ENCODE data around the gene TOX3. TPM values are rescaled to one million over a fixed set of nuclear protein-coding genes. Genes with fewer than 3 reads are reported as not detected.

Gene TOX3
- total and polyA plus RNA-seq, 2 of the 8 experiments (the other 6 are each of a cell fraction or from before 2014, with no cell fraction given): 16.7 to 31.2 TPM

DNA sequence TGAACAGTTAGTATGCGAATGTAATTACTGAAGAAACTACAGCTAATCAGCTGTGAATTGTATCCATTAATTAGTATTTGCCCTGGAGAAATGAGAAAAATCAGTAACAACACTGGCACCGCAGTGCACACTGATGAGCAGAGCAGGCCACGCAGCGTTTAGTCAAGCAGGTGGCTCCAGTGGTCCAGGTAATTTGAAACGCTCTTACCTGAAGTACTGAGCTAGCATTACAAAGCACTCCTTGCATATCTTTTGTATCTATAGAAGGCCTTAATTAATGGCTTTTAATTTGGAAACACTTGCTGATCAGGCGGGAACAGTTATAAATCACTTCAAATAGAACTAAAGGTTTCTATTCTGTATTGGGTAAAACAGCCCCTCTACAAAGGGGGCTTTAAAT, 76.4 kb downstream of the TOX3 start:
- peak overlapping the region in 1 of 4 experiments; percentile 16; a peak in 1 of 8 replicates for H3K4me3 ChIP-seq (ENCODE audit: extremely low read depth in 1 of 4, insufficient read depth in 2 of 4, low read depth in 3 of 4, low read length in 4 of 4)
- no peaks in the 10 kb centered on the region for H3K9me3 ChIP-seq (ENCODE audit: insufficient read depth in 2 of 2, low read depth in 1 of 2, low read length in 1 of 2)
- peaks cover 2 to 17% (median 6%) of the 10 kb centered on the region in 4 experiments; a peak in 4 of 7 replicates for H3K4me1 ChIP-seq (replicated peaks in 1 of 4; ENCODE audit: control insufficient read depth in 3 of 4, insufficient read depth in 4 of 4, low read length in 3 of 4)
- H3K4me2 ChIP-seq (ENCODE audit: insufficient read depth in 1 of 2, low read depth in 2 of 2, low read length in 2 of 2): peak overlapping the region; percentile 43 to 59
- CTCF ChIA-PET (ENCODE audit: partially characterized antibody): interaction anchor here (0.7 to 1.4 kb wide), 5 partner anchors 13 to 444 kb away, joined by 3 to 5 read pairs (median 3); no protein-coding TSS in a partner anchor
- H4K20me1 ChIP-seq (replicated peaks in 1 of 2; ENCODE audit: control insufficient read depth in 1 of 2, insufficient read depth in 2 of 2, low read length in 2 of 2): no peaks in the 10 kb centered on the region
- no peak overlapping the region for H3K9ac ChIP-seq (replicated peaks in 1 of 4; ENCODE audit: extremely low read depth in 1 of 4, low read depth in 3 of 4, low read length in 3 of 4)
- no peak overlapping the region for H3K14ac ChIP-seq (ENCODE audit: insufficient read length)
- no peak overlapping the region for H2BK20ac ChIP-seq (ENCODE audit: low read length)
- H2AFZ ChIP-seq (ENCODE audit: low read length): no peak overlapping the region
- H3K79me1 ChIP-seq (ENCODE audit: low read depth, low read length): no peaks in the 10 kb centered on the region; the same call in 1 of the 2 replicates
- H3K79me2 ChIP-seq (ENCODE audit: control insufficient read depth in 1 of 2, insufficient read depth in 2 of 2, low read length in 2 of 2): peaks cover 0 to 56% of the 10 kb centered on the region in 2 experiments; a peak in 3 of 4 replicates
- no peak overlapping the region for H3K27ac ChIP-seq (ENCODE audit: low read depth, low read length)
- H2BK120ac ChIP-seq (replicated peaks; ENCODE audit: low read depth, low read length): no peak overlapping the region
- no peak overlapping the region for H2AK5ac ChIP-seq (ENCODE audit: low read depth, low read length)
- DNase-seq (ENCODE audit: low read depth in 1 of 2, low spot score in 2 of 2) (no peak), FAIRE-seq (peak; percentile 89)
- H4K8ac ChIP-seq (ENCODE audit: extremely low read depth, insufficient read depth, low read length): no peak overlapping the region
- no peak overlapping the region for H3K56ac ChIP-seq (replicated peaks; ENCODE audit: insufficient read length, low read depth, low read length)
- no peak overlapping the region for H4K5ac ChIP-seq (ENCODE audit: insufficient read length, low read depth, low read length)
- no peak overlapping the region for H2BK5ac ChIP-seq (ENCODE audit: low read depth, low read length)
- WGBS, 2 experiments (ENCODE audit: extremely low coverage in 1 of 2, insufficient coverage in 1 of 2, insufficient read length in 1 of 2, insufficient replicate concordance in 2 of 2, low coverage in 1 of 2, low lambda C conversion rate in 2 of 2, missing lambda C conversion rate in 1 of 2): 15% methylated on average over 6 of the region's 6 CpGs; no CpG with 5 or more reads in 1 of the 2 experiments
- no peak overlapping the region for H3K23ac ChIP-seq (ENCODE audit: insufficient read length)
- H3K4ac ChIP-seq (replicated peaks; ENCODE audit: insufficient read length, low read depth, low read length): no peak overlapping the region
- H4K91ac ChIP-seq (replicated peaks; ENCODE audit: insufficient read length, low read length): no peak overlapping the region
- no peak overlapping the region for H3K18ac ChIP-seq (ENCODE audit: extremely low read depth, low read length)
- POLR2A ChIA-PET (ENCODE audit: partially characterized antibody): interaction anchor here (0.6 to 1.5 kb wide), 3 partner anchors 15 to 77 kb away, joined by 3 to 5 read pairs (median 3); no protein-coding TSS in a partner anchor
- no peak overlapping the region for H2BK12ac ChIP-seq (ENCODE audit: low read depth, low read length)
- H3K36me3 ChIP-seq (ENCODE audit: control insufficient read depth in 2 of 4, insufficient read depth in 4 of 4, low read length in 3 of 4): peaks cover 0 to 16% (median 0%) of the 10 kb centered on the region in 4 experiments; a peak in 2 of 8 replicates
- no peaks in the 10 kb centered on the region for H3K27me3 ChIP-seq (replicated peaks in 1 of 4; ENCODE audit: control insufficient read depth in 3 of 4, extremely low read depth in 1 of 4, insufficient read depth in 3 of 4, low read length in 3 of 4)
- H3K23me2 ChIP-seq (ENCODE audit: low read depth, low read length): no peaks in the 10 kb centered on the region
- no peak overlapping the region for H2BK15ac ChIP-seq (ENCODE audit: low read length)
- no peak for TF ChIP-seq SIN3A (conservative IDR thresholded peaks at IDR 0.05 in 1 of 2, IDR thresholded peaks at IDR 0.05 in 1 of 2; ENCODE audit: low read depth in 1 of 2, low read length in 2 of 2)
- peak; percentile 60 for TF ChIP-seq NANOG (IDR thresholded peaks at IDR 0.05; ENCODE audit: insufficient read depth, low read depth, low read length, poor library complexity, severe bottlenecking)
- no peak for TF ChIP-seq KDM1A (IDR thresholded peaks at IDR 0.05; ENCODE audit: borderline replicate concordance, low read length)
- no peak for TF ChIP-seq POLR2A (IDR thresholded peaks at IDR 0.05; ENCODE audit: control extremely low read depth in 1 of 2, low read depth in 2 of 2, low read length in 2 of 2)
- TF ChIP-seq KDM5A (IDR thresholded peaks at IDR 0.05; ENCODE audit: low read length): no peak
- TF ChIP-seq EGR1 (IDR thresholded peaks at IDR 0.05; ENCODE audit: borderline replicate concordance, low read depth, low read length): no peak
- TF ChIP-seq BRCA1 (IDR thresholded peaks at IDR 0.05; ENCODE audit: low read depth, low read length): no peak
- TF ChIP-seq, protein P1, sequence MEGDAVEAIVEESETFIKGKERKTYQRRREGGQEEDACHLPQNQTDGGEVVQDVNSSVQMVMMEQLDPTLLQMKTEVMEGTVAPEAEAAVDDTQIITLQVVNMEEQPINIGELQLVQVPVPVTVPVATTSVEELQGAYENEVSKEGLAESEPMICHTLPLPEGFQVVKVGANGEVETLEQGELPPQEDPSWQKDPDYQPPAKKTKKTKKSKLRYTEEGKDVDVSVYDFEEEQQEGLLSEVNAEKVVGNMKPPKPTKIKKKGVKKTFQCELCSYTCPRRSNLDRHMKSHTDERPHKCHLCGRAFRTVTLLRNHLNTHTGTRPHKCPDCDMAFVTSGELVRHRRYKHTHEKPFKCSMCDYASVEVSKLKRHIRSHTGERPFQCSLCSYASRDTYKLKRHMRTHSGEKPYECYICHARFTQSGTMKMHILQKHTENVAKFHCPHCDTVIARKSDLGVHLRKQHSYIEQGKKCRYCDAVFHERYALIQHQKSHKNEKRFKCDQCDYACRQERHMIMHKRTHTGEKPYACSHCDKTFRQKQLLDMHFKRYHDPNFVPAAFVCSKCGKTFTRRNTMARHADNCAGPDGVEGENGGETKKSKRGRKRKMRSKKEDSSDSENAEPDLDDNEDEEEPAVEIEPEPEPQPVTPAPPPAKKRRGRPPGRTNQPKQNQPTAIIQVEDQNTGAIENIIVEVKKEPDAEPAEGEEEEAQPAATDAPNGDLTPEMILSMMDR (IDR thresholded peaks at IDR 0.05; ENCODE audit: control extremely low read depth in 1 of 3, insufficient read depth in 1 of 3, low read depth in 1 of 3, low read length in 3 of 3): peak in 2 of 3 experiments; percentile 14 to 19; a peak in 2 of 4 replicates
- TF ChIP-seq RAD21 (IDR thresholded peaks at IDR 0.05 in 1 of 2, conservative IDR thresholded peaks at IDR 0.05 in 1 of 2; ENCODE audit: low read depth in 2 of 2, low read length in 2 of 2): peak; percentile 34 to 41; a peak in 3 of 4 replicates
- no peak for TF ChIP-seq SIRT6 (IDR thresholded peaks at IDR 0.05; ENCODE audit: low read length)

All from H1 (cell line).